ENCODE measurements around the gene KLHL26. TPM values are rescaled to one million over a fixed set of nuclear protein-coding genes. Genes with fewer than 3 reads are reported as not detected.
A peak's percentile ranks its signal among the peaks of the same experiment; 100 is the strongest.

The KLHL26 gene
- total and polyA plus RNA-seq, 7 experiments from 2014 or later, result 3.7 to 16.3 (median 10.5) TPM

DNA sequence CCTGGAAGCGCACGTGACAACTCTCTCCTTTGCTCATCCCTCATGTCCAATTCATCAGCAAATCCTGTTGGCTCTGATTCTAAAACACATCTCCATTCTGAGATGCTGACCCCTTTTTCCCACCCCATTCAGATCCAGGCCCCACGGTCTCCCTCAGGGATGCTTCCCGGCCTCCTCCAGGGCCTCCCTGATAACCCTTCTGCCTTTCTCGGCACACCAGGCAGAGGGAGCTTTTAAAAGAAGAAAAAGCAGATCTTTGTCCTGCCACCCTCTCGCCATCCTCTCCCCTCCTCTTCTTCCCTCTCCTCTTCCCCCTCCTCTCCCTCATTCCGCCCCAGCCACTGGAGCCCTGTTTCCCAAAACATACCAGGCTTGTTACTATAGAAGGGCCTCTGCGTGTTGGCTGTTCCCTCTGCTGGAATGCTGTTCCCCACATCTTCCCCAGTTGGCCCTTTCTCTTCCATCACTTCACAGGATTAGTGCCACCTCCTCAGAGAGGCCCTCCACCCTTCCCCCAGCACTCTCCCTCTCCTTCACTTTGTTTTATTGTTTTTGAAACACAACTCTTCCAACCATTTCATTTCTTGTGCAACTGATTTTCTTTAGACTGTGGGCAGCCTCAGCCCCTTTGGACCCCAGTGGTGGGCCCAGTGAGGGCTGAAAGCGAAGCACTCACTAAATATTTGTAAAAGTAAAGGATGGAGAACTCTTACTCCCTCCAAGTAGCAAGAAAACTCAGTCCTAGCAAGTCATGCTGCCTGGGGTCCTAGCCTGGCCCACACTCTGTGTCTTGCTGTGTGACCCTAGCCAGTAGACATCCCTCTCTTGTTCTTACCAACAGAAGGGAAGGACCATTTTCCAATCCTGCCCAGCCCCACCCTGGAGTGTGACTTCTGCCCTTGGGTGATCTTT, 27.8 kb upstream of the KLHL26 start:
- Histone ChIP-seq H3K9me3 (ENCODE audit: control insufficient read depth in 2 of 3, low read length in 3 of 3) (no peaks in the 10 kb centered on the region), H3K27me3 (ENCODE audit: control insufficient read depth in 2 of 2, insufficient read depth in 2 of 2, low read length in 2 of 2) (peaks cover 7 to 34% of the 10 kb centered on the region in 2 donors), H3K27ac (ENCODE audit: low read depth, low read length) (no peak overlapping the region), H3K4me3 (ENCODE audit: low read length) (no peak overlapping the region), H3K36me3 (ENCODE audit: control insufficient read depth in 2 of 3, insufficient read depth in 3 of 3, low read length in 3 of 3) (no peaks in the 10 kb centered on the region), H3K4me1 (ENCODE audit: control insufficient read depth in 2 of 2, insufficient read depth in 2 of 2, low read length in 2 of 2) (peaks cover 12% of the 10 kb centered on the region in 2 donors)
- Mint-ChIP-seq H3K4me1 (peaks cover 6 to 34% (median 24%) of the 10 kb centered on the region in 7 donors), H3K9me3 (peaks cover 0 to 3% (median 0%) of the 10 kb centered on the region in 11 donors), H3K27me3 (peaks cover 50 to 77% (median 64%) of the 10 kb centered on the region in 5 donors), H3K4me3 (peak overlapping the region in 5 of 10 donors; percentile 1 to 43 (median 13)), H3K27ac (peak overlapping the region in 1 of 9 donors; percentile 2), H3K36me3 (peaks cover 0 to 4% (median 0%) of the 10 kb centered on the region in 5 donors)
- DNase-seq (no peak), ATAC-seq (no peak)
- CTCF ChIA-PET, result no interaction called here
- intact Hi-C loops (cut with micrococcal nuclease), result no loop called here
- POLR2A ChIA-PET, result no interaction called here

DNA sequence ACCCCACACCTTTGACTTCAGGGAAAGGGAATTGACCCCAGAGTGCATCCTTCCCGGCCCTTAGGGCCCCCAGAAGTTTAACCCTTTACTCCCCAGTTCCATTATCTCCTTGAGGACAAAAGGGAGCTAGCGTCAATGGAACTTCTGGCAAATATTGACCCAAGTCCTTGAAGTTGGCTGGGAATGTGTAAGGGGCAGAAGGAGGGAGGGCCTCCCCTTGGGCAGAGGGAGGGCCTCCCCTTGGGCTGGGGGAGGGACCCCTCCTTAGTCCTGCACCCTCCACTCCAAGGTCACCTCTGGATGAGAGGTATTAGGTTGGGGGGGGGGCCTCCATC, 27.1 kb upstream of the KLHL26 start:
- ATAC-seq, result no peak
- Mint-ChIP-seq H3K27ac (no peak overlapping the region), H3K27me3 (peaks cover 52 to 78% (median 65%) of the 10 kb centered on the region in 5 donors), H3K4me1 (peaks cover 6 to 36% (median 24%) of the 10 kb centered on the region in 7 donors), H3K4me3 (peak overlapping the region in 2 of 10 donors; percentile 34 to 43), H3K9me3 (peaks cover 0 to 3% (median 0%) of the 10 kb centered on the region in 11 donors), H3K36me3 (peaks cover 0 to 4% (median 0%) of the 10 kb centered on the region in 5 donors)
- no peak for DNase-seq
- Histone ChIP-seq H3K27ac (ENCODE audit: low read depth, low read length) (no peak overlapping the region), H3K9me3 (ENCODE audit: control insufficient read depth in 2 of 3, low read length in 3 of 3) (no peaks in the 10 kb centered on the region), H3K4me1 (ENCODE audit: control insufficient read depth in 2 of 2, insufficient read depth in 2 of 2, low read length in 2 of 2) (peaks cover 12% of the 10 kb centered on the region in 2 donors), H3K36me3 (ENCODE audit: control insufficient read depth in 2 of 3, insufficient read depth in 3 of 3, low read length in 3 of 3) (no peaks in the 10 kb centered on the region), H3K4me3 (ENCODE audit: low read length) (no peak overlapping the region), H3K27me3 (ENCODE audit: control insufficient read depth in 2 of 2, insufficient read depth in 2 of 2, low read length in 2 of 2) (peaks cover 4 to 30% of the 10 kb centered on the region in 2 donors)
- ChIA-PET CTCF (no interaction called here), POLR2A (no interaction called here)
- intact Hi-C loops (cut with micrococcal nuclease), result loop anchor here in 1 of 2 donors (5.0 kb wide), 1 partner anchor 178 kb away; no protein-coding TSS in a partner anchor

DNA sequence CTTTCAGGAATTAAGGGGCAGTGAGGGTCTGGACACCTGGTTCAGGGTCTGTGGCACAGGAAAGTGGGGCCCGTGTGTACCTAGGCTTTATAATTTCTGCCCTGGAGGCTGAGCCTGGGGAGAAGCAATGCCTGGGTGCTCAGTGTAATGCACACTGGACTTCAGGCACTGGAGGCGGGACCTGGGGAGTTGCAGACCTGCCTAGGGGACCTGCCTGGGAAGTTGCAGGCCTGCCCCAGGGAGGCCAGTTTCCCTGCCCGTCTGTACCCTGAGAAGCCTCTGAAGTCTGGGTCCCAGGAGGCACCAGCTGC, 26.6 kb upstream of the KLHL26 start:
- Mint-ChIP-seq H3K27me3 (peaks cover 52 to 78% (median 65%) of the 10 kb centered on the region in 5 donors), H3K4me1 (peaks cover 6 to 32% (median 23%) of the 10 kb centered on the region in 7 donors), H3K4me3 (peak overlapping the region in 2 of 10 donors; percentile 25 to 35), H3K27ac (no peak overlapping the region), H3K9me3 (peaks cover 0 to 3% (median 0%) of the 10 kb centered on the region in 11 donors), H3K36me3 (peaks cover 0 to 3% (median 0%) of the 10 kb centered on the region in 5 donors)
- Histone ChIP-seq H3K27ac (ENCODE audit: low read depth, low read length) (no peak overlapping the region), H3K4me1 (ENCODE audit: control insufficient read depth in 2 of 2, insufficient read depth in 2 of 2, low read length in 2 of 2) (peaks cover 12% of the 10 kb centered on the region in 2 donors), H3K9me3 (ENCODE audit: control insufficient read depth in 2 of 3, low read length in 3 of 3) (no peaks in the 10 kb centered on the region), H3K36me3 (ENCODE audit: control insufficient read depth in 2 of 3, insufficient read depth in 3 of 3, low read length in 3 of 3) (no peaks in the 10 kb centered on the region), H3K27me3 (ENCODE audit: control insufficient read depth in 2 of 2, insufficient read depth in 2 of 2, low read length in 2 of 2) (peaks cover 4 to 29% of the 10 kb centered on the region in 2 donors), H3K4me3 (ENCODE audit: low read length) (no peak overlapping the region)
- intact Hi-C loops (cut with micrococcal nuclease), result loop anchor here in 1 of 2 donors (5.0 kb wide), 1 partner anchor 177 kb away; no protein-coding TSS in a partner anchor
- ATAC-seq (no peak), DNase-seq (no peak)
- ChIA-PET CTCF (no interaction called here), POLR2A (no interaction called here)

DNA sequence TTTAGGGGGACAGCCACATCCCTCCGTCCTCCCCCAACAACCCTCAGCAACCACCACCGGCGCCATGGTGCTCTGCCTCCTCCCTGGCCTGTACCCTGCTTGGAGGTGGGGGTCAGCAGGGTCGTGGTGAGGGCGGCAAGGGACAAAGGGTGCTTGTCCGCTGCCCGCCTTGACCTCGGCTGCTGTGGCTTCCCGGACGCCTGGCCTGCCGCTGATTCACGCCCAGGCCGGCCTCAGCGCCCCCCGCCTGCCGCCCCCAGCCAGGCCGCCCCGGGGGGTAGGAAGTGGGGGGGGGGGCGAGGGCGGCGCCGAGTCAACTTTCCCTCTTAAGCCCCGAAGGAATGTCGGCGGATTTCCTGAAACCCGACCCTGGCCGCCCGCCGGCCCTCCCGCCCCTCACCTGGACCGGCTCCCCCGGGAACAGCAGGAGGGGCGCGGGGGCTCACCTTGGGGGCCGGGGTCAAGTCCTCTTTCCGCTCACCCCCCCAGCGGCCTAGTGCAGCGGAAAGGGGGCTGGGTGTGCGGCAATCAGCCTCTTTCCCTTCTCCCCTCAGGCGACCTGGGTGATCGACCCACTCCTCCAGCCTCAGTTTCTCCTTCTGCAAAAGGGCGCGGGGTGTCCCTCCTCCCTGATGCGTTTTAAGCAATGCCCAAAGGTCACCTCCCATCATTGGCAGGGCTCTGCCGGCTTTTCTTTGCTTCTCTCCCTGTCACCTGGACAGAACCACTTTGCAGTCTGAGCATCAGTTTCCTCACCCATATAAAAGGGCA, 26.1 kb upstream of the KLHL26 start:
- peak overlapping the region in 9 of 10 donors; percentile 62 to 87 (median 73) for H3K4me3 Mint-ChIP-seq
- H3K36me3 ChIP-seq (ENCODE audit: control insufficient read depth in 2 of 3, insufficient read depth in 3 of 3, low read length in 3 of 3), result no peaks in the 10 kb centered on the region
- H3K36me3 Mint-ChIP-seq, result no peaks in the 10 kb centered on the region
- peaks cover 12% of the 10 kb centered on the region in 2 donors for H3K4me1 ChIP-seq (ENCODE audit: control insufficient read depth in 2 of 2, insufficient read depth in 2 of 2, low read length in 2 of 2)
- H3K27ac Mint-ChIP-seq, result peak overlapping the region in 1 of 9 donors; percentile 38
- ATAC-seq, result no peak
- peaks cover 0 to 3% (median 0%) of the 10 kb centered on the region in 11 donors for H3K9me3 Mint-ChIP-seq
- ChIA-PET POLR2A (no interaction called here), CTCF (no interaction called here)
- peaks cover 4 to 29% of the 10 kb centered on the region in 2 donors for H3K27me3 ChIP-seq (ENCODE audit: control insufficient read depth in 2 of 2, insufficient read depth in 2 of 2, low read length in 2 of 2)
- intact Hi-C loops (cut with micrococcal nuclease), result loop anchor here in 1 of 2 donors (5.0 kb wide), 1 partner anchor 177 kb away; no protein-coding TSS in a partner anchor
- H3K4me3 ChIP-seq (ENCODE audit: low read length), result no peak overlapping the region
- peaks cover 6 to 28% (median 20%) of the 10 kb centered on the region in 7 donors for H3K4me1 Mint-ChIP-seq
- H3K27me3 Mint-ChIP-seq, result peaks cover 49 to 79% (median 62%) of the 10 kb centered on the region in 5 donors
- no peak overlapping the region for H3K27ac ChIP-seq (ENCODE audit: low read depth, low read length)
- DNase-seq, result no peak
- H3K9me3 ChIP-seq (ENCODE audit: control insufficient read depth in 2 of 3, low read length in 3 of 3), result no peaks in the 10 kb centered on the region

DNA sequence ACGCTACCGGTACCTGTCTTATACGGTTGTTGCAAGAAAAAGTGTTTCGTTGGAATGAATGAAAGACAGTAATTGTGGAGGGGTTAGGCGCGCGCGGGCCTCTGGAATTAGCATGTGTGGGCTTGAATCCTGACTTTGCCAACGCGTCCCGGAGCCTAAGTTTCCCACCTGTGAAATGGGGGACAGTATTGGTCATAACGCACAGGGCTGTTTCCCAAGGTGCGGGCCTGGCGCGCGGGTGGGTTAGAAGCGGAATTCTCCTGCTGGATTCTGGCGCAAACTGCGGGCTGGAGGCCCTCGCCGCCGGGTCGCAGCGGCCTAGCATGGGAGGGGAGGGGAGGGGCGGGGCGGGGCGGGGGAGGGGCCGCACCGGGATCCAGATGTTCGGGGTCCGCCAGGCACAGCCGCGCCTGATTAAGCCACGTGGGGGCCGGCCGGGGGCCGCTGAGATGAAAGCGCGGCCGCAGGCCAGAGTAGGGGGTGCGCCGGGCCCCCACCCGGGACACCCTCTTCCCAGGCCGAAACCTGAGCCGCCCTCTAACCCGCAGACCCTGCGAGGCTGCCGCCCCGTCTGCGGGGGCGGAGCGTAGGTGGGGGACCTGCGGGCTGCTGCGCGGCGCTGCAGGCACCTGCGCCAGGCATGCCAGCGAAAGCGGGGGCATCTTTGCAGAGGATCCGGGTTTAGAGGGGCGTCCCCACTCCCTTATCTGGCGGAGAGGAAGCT, 25.3 kb upstream of the KLHL26 start:
- Mint-ChIP-seq H3K4me1 (peaks cover 6 to 28% (median 20%) of the 10 kb centered on the region in 7 donors), H3K36me3 (no peaks in the 10 kb centered on the region), H3K9me3 (peaks cover 0 to 3% (median 0%) of the 10 kb centered on the region in 11 donors), H3K27me3 (peaks cover 49 to 81% (median 67%) of the 10 kb centered on the region in 5 donors), H3K27ac (peak overlapping the region in 1 of 9 donors; percentile 32), H3K4me3 (peak overlapping the region in 9 of 10 donors; percentile 74 to 87 (median 80))
- peak overlapping the region; percentile 61 for H3K4me3 ChIP-seq (ENCODE audit: low read length)
- intact Hi-C loops (cut with micrococcal nuclease), result loop anchor here (1.0 to 5.0 kb wide), 2 partner anchors 25 to 176 kb away; no protein-coding TSS in a partner anchor
- no peak overlapping the region for H3K27ac ChIP-seq (ENCODE audit: low read depth, low read length)
- no peaks in the 10 kb centered on the region for H3K9me3 ChIP-seq (ENCODE audit: control insufficient read depth in 2 of 3, low read length in 3 of 3)
- peaks cover 12% of the 10 kb centered on the region in 2 donors for H3K4me1 ChIP-seq (ENCODE audit: control insufficient read depth in 2 of 2, insufficient read depth in 2 of 2, low read length in 2 of 2)
- DNase-seq (no peak), ATAC-seq (peak; percentile 48)
- H3K36me3 ChIP-seq (ENCODE audit: control insufficient read depth in 2 of 3, insufficient read depth in 3 of 3, low read length in 3 of 3), result no peaks in the 10 kb centered on the region
- ChIA-PET CTCF (no interaction called here), POLR2A (interaction anchor here (1.0 to 1.5 kb wide), 2 partner anchors 10 to 23 kb away, joined by 4 to 5 read pairs; partner anchors contain the start of gene REX1BD)
- peaks cover 4 to 29% of the 10 kb centered on the region in 2 donors for H3K27me3 ChIP-seq (ENCODE audit: control insufficient read depth in 2 of 2, insufficient read depth in 2 of 2, low read length in 2 of 2)
